Right atrium auricular region (tissue), 2 donors: ENCODE data around the gene P2RX1. TPM values are rescaled to one million over a fixed set of nuclear protein-coding genes. Genes with fewer than 3 reads are reported as not detected.

Experiments used
- DNase-seq: peaks from one replicate; pipeline ENCODE4 v3.0.0-alpha.2; 2019; ENCODE audit warnings: low spot score
- H3K27ac ChIP-seq, 2 donors: fragments of 200-600 bp; sonication (generic); 1 replicate in 1 of 2; 2 replicates in 1 of 2; pipeline ENCODE4 v1.5.1; 2016 to 2019
- H3K27me3 ChIP-seq, 2 donors: fragments of 200-600 bp; sonication (generic); one replicate each; pipeline versions ENCODE4 v1.5.1 to v1.6.0; 2017 to 2019
- H3K36me3 ChIP-seq: fragments of 200-600 bp; sonication (generic); one replicate; pipeline ENCODE4 v1.5.1; 2016
- H3K4me1 ChIP-seq, 2 donors: fragments of 200-600 bp; sonication (generic); one replicate each; pipeline versions ENCODE4 v1.5.1 to v1.6.0; 2017 to 2019
- H3K4me3 ChIP-seq, 2 donors: fragments of 200-600 bp; sonication (generic); 1 replicate in 1 of 2; 2 replicates in 1 of 2; pipeline ENCODE4 v1.5.1; 2017 to 2019; ENCODE audit warnings: mild to moderate bottlenecking in 1 of 2, moderate library complexity in 1 of 2
- H3K9me3 ChIP-seq, 2 donors: fragments of 200-600 bp; sonication (generic); one replicate each; pipeline ENCODE4 v1.5.1; 2019
- total RNA-seq, 2 donors: library from RNA; depleted of rRNA; stranded (reverse); fragments of >200 nt; gene quantifications; one replicate each; pipeline ENCODE4 v1.1.0, GENCODE V29; 2016
- TF ChIP-seq, protein P1 (sequence below), 2 donors: fragments of 200-600 bp; sonication (generic); IDR thresholded peaks; one replicate each; pipeline ENCODE4 v1.5.1; 2019; ENCODE audit warnings: antibody characterized with exemption in 2 of 2

The P2RX1 gene
- total RNA-seq, 2 donors from 2014 or later = 0.85 to 2.8 TPM

DNA sequence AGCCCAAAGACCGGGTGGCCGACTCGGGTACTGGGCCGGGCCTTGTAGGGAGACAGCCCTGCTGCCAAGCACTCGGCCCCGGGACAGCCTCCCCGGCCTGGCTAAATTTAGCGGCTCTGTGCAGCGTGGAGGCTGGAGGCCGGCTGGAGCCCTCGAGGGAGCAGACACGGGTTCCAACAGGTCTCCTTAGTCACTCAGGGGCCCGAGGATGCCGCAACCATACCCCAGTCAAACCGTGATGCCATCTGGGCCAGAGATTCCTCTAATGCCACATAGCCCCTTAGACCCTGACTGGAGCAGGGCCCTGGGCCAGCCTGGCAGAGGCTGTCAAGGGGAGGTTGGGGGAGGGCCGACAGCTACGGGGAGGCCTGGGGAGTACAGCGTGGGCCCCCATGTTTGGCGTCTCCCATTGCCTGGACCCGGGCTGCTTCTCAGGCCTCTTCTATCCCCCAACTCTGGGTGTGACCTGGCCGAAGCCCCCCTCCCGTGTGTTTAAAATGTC lies 2.9 kb upstream of the P2RX1 start:
- peaks cover 0 to 35% of the 10 kb centered on the region in 2 donors for H3K4me1 ChIP-seq
- no peak overlapping the region for H3K4me3 ChIP-seq
- no peaks in the 10 kb centered on the region for H3K9me3 ChIP-seq
- H3K27me3 ChIP-seq = no peaks in the 10 kb centered on the region
- TF ChIP-seq, protein P1, sequence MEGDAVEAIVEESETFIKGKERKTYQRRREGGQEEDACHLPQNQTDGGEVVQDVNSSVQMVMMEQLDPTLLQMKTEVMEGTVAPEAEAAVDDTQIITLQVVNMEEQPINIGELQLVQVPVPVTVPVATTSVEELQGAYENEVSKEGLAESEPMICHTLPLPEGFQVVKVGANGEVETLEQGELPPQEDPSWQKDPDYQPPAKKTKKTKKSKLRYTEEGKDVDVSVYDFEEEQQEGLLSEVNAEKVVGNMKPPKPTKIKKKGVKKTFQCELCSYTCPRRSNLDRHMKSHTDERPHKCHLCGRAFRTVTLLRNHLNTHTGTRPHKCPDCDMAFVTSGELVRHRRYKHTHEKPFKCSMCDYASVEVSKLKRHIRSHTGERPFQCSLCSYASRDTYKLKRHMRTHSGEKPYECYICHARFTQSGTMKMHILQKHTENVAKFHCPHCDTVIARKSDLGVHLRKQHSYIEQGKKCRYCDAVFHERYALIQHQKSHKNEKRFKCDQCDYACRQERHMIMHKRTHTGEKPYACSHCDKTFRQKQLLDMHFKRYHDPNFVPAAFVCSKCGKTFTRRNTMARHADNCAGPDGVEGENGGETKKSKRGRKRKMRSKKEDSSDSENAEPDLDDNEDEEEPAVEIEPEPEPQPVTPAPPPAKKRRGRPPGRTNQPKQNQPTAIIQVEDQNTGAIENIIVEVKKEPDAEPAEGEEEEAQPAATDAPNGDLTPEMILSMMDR (IDR thresholded peaks at IDR 0.05) = no peak
- no peak for DNase-seq
- H3K36me3 ChIP-seq = no peaks in the 10 kb centered on the region
- peak overlapping the region; percentile 35 to 57 for H3K27ac ChIP-seq

DNA sequence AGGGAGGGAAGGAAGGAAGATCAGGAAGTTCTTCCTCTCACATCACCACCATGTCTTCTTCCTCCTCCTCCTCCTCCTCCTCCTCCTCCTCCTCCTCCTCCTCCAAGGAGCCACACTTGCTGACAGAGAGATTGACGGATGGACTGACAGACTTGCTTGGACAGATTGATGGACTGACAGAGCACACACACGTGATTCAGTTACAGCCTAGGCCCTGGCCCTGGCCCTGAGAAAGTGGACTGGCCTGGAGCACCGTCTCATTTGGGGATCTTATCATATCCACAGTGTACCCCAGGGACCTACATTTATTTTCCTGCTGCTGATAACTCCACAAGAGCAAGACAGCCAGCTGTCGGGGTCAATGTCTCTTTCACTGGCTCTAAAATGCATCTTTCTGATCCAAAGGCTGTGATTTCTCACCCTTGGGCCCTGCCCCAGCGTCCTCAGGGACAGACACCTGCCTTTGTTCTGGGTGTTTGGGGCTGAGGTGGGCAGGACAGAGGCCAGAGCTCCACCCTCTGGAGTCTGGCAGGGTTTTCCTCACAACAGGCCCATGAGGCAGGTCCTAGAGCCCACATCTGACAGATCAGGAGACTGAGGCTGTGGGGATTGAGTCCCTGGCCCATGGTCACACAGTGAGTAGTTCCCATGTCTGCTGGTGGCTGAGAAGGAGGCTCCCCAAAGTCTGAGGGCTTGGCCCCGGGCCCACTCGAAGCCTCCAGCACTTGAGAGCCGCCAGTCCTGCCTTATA lies 2.3 kb upstream of the P2RX1 start:
- TF ChIP-seq, protein P1 (IDR thresholded peaks at IDR 0.05) = no peak
- Histone ChIP-seq H3K27me3 (no peaks in the 10 kb centered on the region), H3K27ac (peak overlapping the region; percentile 35 to 57), H3K4me1 (peaks cover 0 to 41% of the 10 kb centered on the region in 2 donors), H3K4me3 (no peak overlapping the region), H3K9me3 (no peaks in the 10 kb centered on the region), H3K36me3 (no peaks in the 10 kb centered on the region)
- DNase-seq = no peak

DNA sequence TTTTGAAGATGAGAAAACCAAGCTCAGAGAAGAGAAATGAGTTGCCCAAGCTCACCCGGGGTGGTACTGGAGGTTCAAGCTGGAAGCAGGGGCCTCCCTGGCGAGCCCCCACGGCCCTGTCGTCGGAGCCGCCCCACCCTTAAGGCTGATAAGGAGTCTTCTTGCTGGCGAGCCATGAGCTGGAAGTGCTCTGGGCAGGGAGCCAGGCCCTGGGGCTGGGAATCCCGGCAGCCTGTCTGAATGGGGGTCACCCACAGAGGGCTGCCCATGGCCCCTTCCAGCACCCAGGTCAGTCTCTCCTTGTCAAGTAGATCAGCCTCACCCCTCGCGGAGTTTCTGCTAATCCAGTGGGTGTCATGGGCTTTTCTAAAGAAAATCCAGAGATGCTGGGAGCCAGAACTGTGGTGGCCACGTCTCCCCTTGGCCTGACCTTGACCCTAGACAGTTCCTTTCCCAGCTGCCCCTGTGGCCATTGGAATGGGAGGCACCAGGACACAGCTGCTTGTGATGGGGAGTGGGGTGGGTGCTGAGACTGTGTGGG lies 1.2 kb upstream of the P2RX1 start:
- Histone ChIP-seq H3K4me3 (no peak overlapping the region), H3K9me3 (no peaks in the 10 kb centered on the region), H3K27me3 (no peaks in the 10 kb centered on the region), H3K4me1 (peaks cover 0 to 42% of the 10 kb centered on the region in 2 donors), H3K36me3 (no peaks in the 10 kb centered on the region), H3K27ac (peak overlapping the region; percentile 21 to 60)
- DNase-seq = peak; percentile 76
- TF ChIP-seq, protein P1 (IDR thresholded peaks at IDR 0.05) = no peak

DNA sequence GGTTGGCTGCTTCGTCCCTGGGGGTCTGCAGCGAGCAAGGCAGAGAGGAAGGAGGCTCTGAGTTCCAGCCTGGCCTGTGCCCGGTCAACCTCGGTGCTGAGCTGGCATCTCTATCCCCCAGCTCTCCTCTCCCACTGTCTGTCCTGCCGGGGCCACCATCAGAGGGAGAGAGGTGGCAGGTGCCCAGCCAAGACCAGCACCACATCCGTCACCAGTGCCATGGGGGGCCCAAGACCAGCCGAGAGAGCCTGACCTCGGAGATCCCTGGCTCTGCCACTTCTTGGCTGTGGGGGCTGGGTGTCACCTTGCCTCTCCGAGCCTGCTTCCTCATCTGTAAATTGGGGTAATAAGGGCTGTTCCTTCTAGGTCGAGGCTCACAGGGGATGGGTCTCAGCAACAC lies 560 bp upstream of the P2RX1 start:
- Histone ChIP-seq H3K9me3 (no peaks in the 10 kb centered on the region), H3K4me1 (peaks cover 0 to 42% of the 10 kb centered on the region in 2 donors), H3K4me3 (no peak overlapping the region), H3K27ac (peak overlapping the region in 1 of 2 donors; percentile 15), H3K27me3 (no peaks in the 10 kb centered on the region), H3K36me3 (no peaks in the 10 kb centered on the region)
- TF ChIP-seq, protein P1 (IDR thresholded peaks at IDR 0.05) = no peak
- DNase-seq = no peak

DNA sequence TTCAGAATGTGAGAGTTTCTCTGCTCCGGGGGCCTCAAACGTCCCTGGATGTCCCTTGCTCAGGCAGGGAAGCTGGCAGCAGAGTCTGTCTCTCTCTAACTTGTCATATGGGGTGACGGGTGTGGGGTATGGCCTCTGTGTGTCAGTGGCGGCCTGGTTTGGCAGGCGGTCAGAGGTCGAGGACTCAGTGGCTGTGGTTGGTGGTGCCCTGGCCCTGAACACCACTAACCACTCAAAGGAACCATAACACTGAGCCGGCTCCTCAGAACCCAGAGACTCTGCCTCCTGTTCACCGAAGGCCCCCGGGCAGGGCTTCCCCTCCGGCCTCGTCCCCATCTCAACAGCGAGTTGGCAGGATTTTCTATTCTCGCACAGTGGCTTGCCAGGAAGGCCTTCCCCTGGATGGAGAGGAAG lies 677 bp downstream of the P2RX1 start:
- no peaks in the 10 kb centered on the region for H3K9me3 ChIP-seq
- H3K36me3 ChIP-seq = no peaks in the 10 kb centered on the region
- peak overlapping the region in 1 of 2 donors; percentile 15 for H3K27ac ChIP-seq
- no peaks in the 10 kb centered on the region for H3K27me3 ChIP-seq
- DNase-seq = no peak
- TF ChIP-seq, protein P1 (IDR thresholded peaks at IDR 0.05) = no peak
- H3K4me1 ChIP-seq = peaks cover 0 to 51% of the 10 kb centered on the region in 2 donors
- H3K4me3 ChIP-seq = no peak overlapping the region
